ENCODE results near the gene ABCA12.

- TF ChIP-seq CTCF (IDR thresholded peaks at IDR 0.05) (no peak), POLR2A (IDR thresholded peaks at IDR 0.05) (no peak), EP300 (IDR thresholded peaks at IDR 0.05) (no peak)
Observed at GRCh38 chr2:215149060-215149459, 10.6 kb upstream of the ABCA12 start.

All from tibial nerve (tissue), 4 donors.